Kidney epithelial cell (primary cell): ENCODE results near the gene GMPR2. TPM values are rescaled to one million over a fixed set of nuclear protein-coding genes. Genes with fewer than 3 reads are reported as not detected.

Experiments
- DNase-seq: peaks from one replicate; pipeline ENCODE4 v3.0.0-alpha.2; 2010; ENCODE audit warnings: low read depth
- H3K27me3 ChIP-seq: 2 replicates; pipeline ENCODE4 v1.6.0; 2011; ENCODE audit warnings: low read length; ENCODE audit not compliant: control insufficient read depth, insufficient read depth
- H3K36me3 ChIP-seq: 2 replicates; pipeline ENCODE4 v1.5.1; 2011; ENCODE audit warnings: low read length; ENCODE audit not compliant: control insufficient read depth, insufficient read depth
- H3K4me3 ChIP-seq: 2 replicates; pipeline ENCODE4 v1.5.1; 2011; ENCODE audit warnings: low read depth, mild to moderate bottlenecking, control low read depth, low read length
- CTCF ChIP-seq: IDR thresholded peaks from 2 replicates; pipeline ENCODE4 v1.5.1; 2011; ENCODE audit warnings: mild to moderate bottlenecking, moderate library complexity, low read length, control low read depth, inconsistent platforms; ENCODE audit not compliant: insufficient read depth, poor library complexity, severe bottlenecking
- total RNA-seq: library from RNA; depleted of rRNA; stranded (reverse); fragments of >200 nt; gene quantifications from 2 replicates; pipeline ENCODE4 v1.2.3, GENCODE V29; 2015

The GMPR2 gene
- 54.7 and 56.6 TPM in 2 replicates for total RNA-seq

GRCh38 chr14:24232645-24233537 is at the start of gene GMPR2:
Gene GMPR2 (plus strand): TSS chr14:24232929. CDS start chr14:24233254, 325 bp downstream.
- peak within 1 kb of the TSS; percentile 91 for H3K4me3 ChIP-seq
- TF ChIP-seq CTCF = no peak
- no peaks in the 10 kb centered on the region for H3K36me3 ChIP-seq
- H3K27me3 ChIP-seq = no peaks in the 10 kb centered on the region
- no peak for DNase-seq

GRCh38 chr14:24183014-24183481 is 49.7 kb upstream of the GMPR2 start:
- no peak for DNase-seq
- Histone ChIP-seq H3K27me3 (no peaks in the 10 kb centered on the region), H3K4me3 (no peak overlapping the region), H3K36me3 (peaks cover 10% of the 10 kb centered on the region)
- no peak for TF ChIP-seq CTCF

- no peak for TF ChIP-seq CTCF
- DNase-seq = no peak
- Histone ChIP-seq H3K4me3 (no peak overlapping the region), H3K27me3 (no peaks in the 10 kb centered on the region), H3K36me3 (peaks cover 8% of the 10 kb centered on the region)
Observed at GRCh38 chr14:24184104-24184970, 48.4 kb upstream of the GMPR2 start.

GRCh38 chr14:24185026-24185425 is 47.7 kb upstream of the GMPR2 start:
- Histone ChIP-seq H3K27me3 (no peaks in the 10 kb centered on the region), H3K4me3 (no peak overlapping the region), H3K36me3 (peaks cover 6% of the 10 kb centered on the region)
- no peak for DNase-seq
- TF ChIP-seq CTCF = no peak

GRCh38 chr14:24185741-24186140 is 47.0 kb upstream of the GMPR2 start:
- peaks cover 6% of the 10 kb centered on the region for H3K36me3 ChIP-seq
- H3K4me3 ChIP-seq = no peak overlapping the region
- no peak for DNase-seq
- no peak for TF ChIP-seq CTCF
- no peaks in the 10 kb centered on the region for H3K27me3 ChIP-seq
